Hematopoietic multipotent progenitor cell treated with erythropoietin and hydrocortisone succinate and interleukin-3 and kit ligand, for 4 days (in vitro differentiated cells): ENCODE results near the gene ZNF222.

Source experiments
- DNase-seq: peaks from one replicate; pipeline ENCODE4 v3.0.0-alpha.2; 2015

Gene ZNF222

GRCh38 chr19:44055870-44056269 lies 30.7 kb downstream of the ZNF222 start:
- DNase-seq = no peak

- no peak for DNase-seq
Observed at GRCh38 chr19:44059229-44059628, 34.0 kb downstream of the ZNF222 start.

- DNase-seq = no peak
Observed at GRCh38 chr19:44061038-44061437, 35.9 kb downstream of the ZNF222 start.

- no peak for DNase-seq
Observed at GRCh38 chr19:44066305-44066704, 41.1 kb downstream of the ZNF222 start.

- no peak for DNase-seq
Observed at GRCh38 chr19:44069415-44069814, 44.2 kb downstream of the ZNF222 start.

- peak; percentile 96 for DNase-seq
Observed at GRCh38 chr19:44071824-44072542, 46.8 kb downstream of the ZNF222 start, which contains the start of gene ZNF284. Gene ZNF284, plus strand, starts transcription at chr19:44072159. Its CDS starts 4,231 bp downstream, at chr19:44076390.

GRCh38 chr19:44072543-44073401 lies 47.6 kb downstream of the ZNF222 start:
- DNase-seq = peak; percentile 22

GRCh38 chr19:44076325-44076724 lies 51.1 kb downstream of the ZNF222 start:
- DNase-seq = no peak
